NCI-H2196 treated with DMSO at 0.1 percent for 48 hours (cell line): ENCODE data around the gene TRMT2B.
"Not testable (repeated sequence)": the region's sequence is repeated elsewhere in the genome, so short reads cannot be mapped to it uniquely, and the experiment has no call there.

Experiments
- DNase-seq: peaks from one replicate; lab custom pipeline; 2025; ENCODE audit not compliant: unreplicated experiment; lab: John Stamatoyannopoulos, UW

The TRMT2B gene

GRCh38 chrX:101012031-101012430, 39.9 kb downstream of the TRMT2B start:
- DNase-seq: not testable (repeated sequence)

- DNase-seq: no peak
These were observed 42.8 kb downstream of the TRMT2B start for GRCh38 chrX:101009090-101009489.

GRCh38 chrX:100999451-100999850, 52.5 kb downstream of the TRMT2B start:
- DNase-seq: no peak

- no peak for DNase-seq
These were observed 56.4 kb downstream of the TRMT2B start for GRCh38 chrX:100995469-100995868.

GRCh38 chrX:100994352-100995281, 57.3 kb downstream of the TRMT2B start:
- no peak for DNase-seq

GRCh38 chrX:100990139-100990538, 61.8 kb downstream of the TRMT2B start:
- no peak for DNase-seq

GRCh38 chrX:100984818-100985217, 67.1 kb downstream of the TRMT2B start:
- no peak for DNase-seq

- DNase-seq: not testable (repeated sequence)
These were observed 70.4 kb downstream of the TRMT2B start for GRCh38 chrX:100981498-100981845.

- DNase-seq: no peak
These were observed 71.1 kb downstream of the TRMT2B start for GRCh38 chrX:100980608-100981497.

- no peak for DNase-seq
These were observed 71.9 kb downstream of the TRMT2B start for GRCh38 chrX:100979881-100980607.

- DNase-seq: no peak
These were observed 75.7 kb downstream of the TRMT2B start for GRCh38 chrX:100976211-100976610.

- no peak for DNase-seq
These were observed 76.7 kb downstream of the TRMT2B start for GRCh38 chrX:100975212-100975611.

GRCh38 chrX:100973411-100973810, 78.5 kb downstream of the TRMT2B start:
- DNase-seq: no peak

GRCh38 chrX:100969936-100970335, 82.0 kb downstream of the TRMT2B start:
- DNase-seq: no peak

GRCh38 chrX:100969408-100969807, 82.5 kb downstream of the TRMT2B start, which contains the start of gene ARL13A:
Gene ARL13A (plus strand): TSS chrX:100969708. CDS start chrX:100973690, 3,982 bp downstream.
- no peak for DNase-seq

- no peak for DNase-seq
These were observed 87.5 kb downstream of the TRMT2B start for GRCh38 chrX:100964362-100964761.

- DNase-seq: no peak
These were observed 89.1 kb downstream of the TRMT2B start for GRCh38 chrX:100962811-100963210.
